ENCODE measurements around the gene ACKR3.

- no peak for TF ChIP-seq CTCF (conservative IDR thresholded peaks at IDR 0.05)
- TF ChIP-seq EZH2 (IDR thresholded peaks at IDR 0.05; ENCODE audit: low read depth), result no peak
These were observed 16.3 kb downstream of the ACKR3 start for GRCh38 chr2:236585966-236586365.
